Right lobe of liver (tissue), 6 donors: Measurements from ENCODE around the gene PRKN. TPM values are rescaled to one million over a fixed set of nuclear protein-coding genes. Genes with fewer than 3 reads are reported as not detected.
A peak's percentile ranks its signal among the peaks of the same experiment; 100 is the strongest.

ENCODE experiments used
- ATAC-seq, 4 donors: fragments of 200-7000 bp; cut with Tn5 transposase; one replicate each; pipeline ENCODE4 v1.9.1; 2020; ENCODE audit warnings: mild to moderate bottlenecking in 4 of 4, moderate library complexity in 4 of 4
- DNase-seq, 3 donors: peaks; one replicate each; pipeline ENCODE4 v3.0.0-alpha.2; 2020
- H3K27ac ChIP-seq, 3 donors: fragments of 200-600 bp; one replicate each; pipeline ENCODE4 v1.8.0; 2022
- H3K27me3 ChIP-seq, 2 donors: fragments of 200-600 bp; one replicate each; pipeline ENCODE4 v1.8.0; 2022
- H3K36me3 ChIP-seq, 4 donors: fragments of 200-600 bp; sonication (generic) in 1 of 4; one replicate each; pipeline versions ENCODE4 v1.5.1 to v1.8.0; 2017 to 2022; ENCODE audit warnings: control low read depth in 1 of 4
- H3K4me1 ChIP-seq, 4 donors: fragments of 200-600 bp; sonication (generic) in 1 of 4; one replicate each; pipeline versions ENCODE4 v1.5.1 to v1.8.0; 2017 to 2022; ENCODE audit warnings: control low read depth in 1 of 4
- H3K4me3 ChIP-seq, 3 donors: fragments of 200-600 bp; one replicate each; pipeline ENCODE4 v1.8.0; 2022
- H3K9me3 ChIP-seq, 4 donors: fragments of 200-600 bp; sonication (generic) in 1 of 4; one replicate each; pipeline versions ENCODE4 v1.5.1 to v1.8.0; 2017 to 2022; ENCODE audit warnings: control low read depth in 1 of 4
- POLR2A ChIP-seq: fragments of 450-650 bp; IDR thresholded peaks from one replicate; pipeline ENCODE4 v1.6.1; 2017; ENCODE audit warnings: antibody characterized with exemption, mild to moderate bottlenecking
- WGBS: methylation state at CpG from one replicate; pipeline ENCODE4 v1.1.6; 2018; ENCODE audit warnings: low coverage, low lambda C conversion rate; ENCODE audit not compliant: insufficient coverage; ENCODE audit errors: missing lambda C conversion rate; 5-methylcytosine and 5-hydroxymethylcytosine counted together
- intact Hi-C, 2 donors: fragments of 100-400 bp; cut with DNase I; formaldehyde crosslinking; loops; one replicate each; pipeline versions ENCODE4 v1.11.2 to v1.14.1; 2022
- total RNA-seq, 6 experiments: library from RNA; depleted of rRNA in 2 of 6; stranded (reverse); fragments of >200 nt in 2 of 6; fragmentation: NEBNext Ultra II Directional in 3 of 6; extraction: Animal tissue kit (Norgen Biotek cat#: 25700) in 3 of 6; gene quantifications; one replicate each; pipeline versions ENCODE4 v1.1.0 to v1.2.4, GENCODE V29; 2016 to 2023
- TF ChIP-seq, protein P1 (sequence below), 4 donors: fragments of 200-600 bp in 3 of 4; fragments of 450-650 bp in 1 of 4; IDR thresholded peaks; one replicate each; pipeline versions ENCODE4 v1.5.1 to v1.8.0; 2016 to 2022; ENCODE audit warnings: antibody characterized with exemption in 4 of 4, mild to moderate bottlenecking in 2 of 4
- donor health status: DM: no; HTN: yes; CAD: no.
- donor health status: DM: no; HTN: no; CAD: no.
- donor health status: DM: no; HTN: no; CAD: no.
- donor health status: DM: no; HTN: yes; CAD: no.
- donor health status: DM: no; HTN: yes; CAD: no.

PRKN gene
- total RNA-seq, 6 experiments from 2014 or later = 1.1 to 3.7 (median 2.2) TPM

- no peaks in the 10 kb centered on the region for H3K9me3 ChIP-seq
- H3K36me3 ChIP-seq = no peaks in the 10 kb centered on the region
- no peak for TF ChIP-seq POLR2A
- TF ChIP-seq, protein P1, sequence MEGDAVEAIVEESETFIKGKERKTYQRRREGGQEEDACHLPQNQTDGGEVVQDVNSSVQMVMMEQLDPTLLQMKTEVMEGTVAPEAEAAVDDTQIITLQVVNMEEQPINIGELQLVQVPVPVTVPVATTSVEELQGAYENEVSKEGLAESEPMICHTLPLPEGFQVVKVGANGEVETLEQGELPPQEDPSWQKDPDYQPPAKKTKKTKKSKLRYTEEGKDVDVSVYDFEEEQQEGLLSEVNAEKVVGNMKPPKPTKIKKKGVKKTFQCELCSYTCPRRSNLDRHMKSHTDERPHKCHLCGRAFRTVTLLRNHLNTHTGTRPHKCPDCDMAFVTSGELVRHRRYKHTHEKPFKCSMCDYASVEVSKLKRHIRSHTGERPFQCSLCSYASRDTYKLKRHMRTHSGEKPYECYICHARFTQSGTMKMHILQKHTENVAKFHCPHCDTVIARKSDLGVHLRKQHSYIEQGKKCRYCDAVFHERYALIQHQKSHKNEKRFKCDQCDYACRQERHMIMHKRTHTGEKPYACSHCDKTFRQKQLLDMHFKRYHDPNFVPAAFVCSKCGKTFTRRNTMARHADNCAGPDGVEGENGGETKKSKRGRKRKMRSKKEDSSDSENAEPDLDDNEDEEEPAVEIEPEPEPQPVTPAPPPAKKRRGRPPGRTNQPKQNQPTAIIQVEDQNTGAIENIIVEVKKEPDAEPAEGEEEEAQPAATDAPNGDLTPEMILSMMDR (IDR thresholded peaks at IDR 0.05) = peak; percentile 65 to 74 (median 72)
- no peak for DNase-seq
- H3K27me3 ChIP-seq = no peaks in the 10 kb centered on the region
- H3K4me3 ChIP-seq = no peak overlapping the region
- no peaks in the 10 kb centered on the region for H3K4me1 ChIP-seq
- WGBS = 10% methylated on average over 7 of the region's 7 CpGs
- intact Hi-C loops = loop anchor here in 1 of 2 donors (10.0 kb wide), 1 partner anchor 276 kb away; no protein-coding TSS in a partner anchor
- H3K27ac ChIP-seq = no peak overlapping the region
- ATAC-seq = peak; percentile 77 to 89 (median 86)
Measured at GRCh38 chr6:161418463-161418945, 1309.1 kb downstream of the PRKN start.

- Histone ChIP-seq H3K9me3 (no peaks in the 10 kb centered on the region), H3K36me3 (no peaks in the 10 kb centered on the region), H3K4me1 (no peaks in the 10 kb centered on the region), H3K27ac (no peak overlapping the region), H3K27me3 (no peaks in the 10 kb centered on the region), H3K4me3 (no peak overlapping the region)
- peak in 1 of 4 donors; percentile 27 for ATAC-seq
- WGBS = 37% methylated on average over 6 of the region's 8 CpGs
- intact Hi-C loops = loop anchor here in 1 of 2 donors (10.0 kb wide), 1 partner anchor 277 kb away; no protein-coding TSS in a partner anchor
- TF ChIP-seq, protein P1 (IDR thresholded peaks at IDR 0.05) = no peak
- TF ChIP-seq POLR2A = no peak
- no peak for DNase-seq
Measured at GRCh38 chr6:161417717-161418462, 1309.7 kb downstream of the PRKN start.

- no peak overlapping the region for H3K27ac ChIP-seq
- H3K9me3 ChIP-seq = no peaks in the 10 kb centered on the region
- no peak overlapping the region for H3K4me3 ChIP-seq
- 71% methylated on average over 7 of the region's 17 CpGs for WGBS
- H3K27me3 ChIP-seq = no peaks in the 10 kb centered on the region
- intact Hi-C loops = loop anchor here in 1 of 2 donors (10.0 kb wide), 1 partner anchor 279 kb away; no protein-coding TSS in a partner anchor
- DNase-seq (no peak), ATAC-seq (no peak)
- no peaks in the 10 kb centered on the region for H3K36me3 ChIP-seq
- no peaks in the 10 kb centered on the region for H3K4me1 ChIP-seq
- TF ChIP-seq, protein P1 (IDR thresholded peaks at IDR 0.05) = no peak
- TF ChIP-seq POLR2A = no peak
Measured at GRCh38 chr6:161415302-161415855, 1312.2 kb downstream of the PRKN start.

- no peaks in the 10 kb centered on the region for H3K4me1 ChIP-seq
- intact Hi-C loops = loop anchor here in 1 of 2 donors (10.0 kb wide), 1 partner anchor 280 kb away; no protein-coding TSS in a partner anchor
- WGBS = 81% methylated on average over 9 of the region's 9 CpGs
- DNase-seq (no peak), ATAC-seq (no peak)
- H3K9me3 ChIP-seq = no peaks in the 10 kb centered on the region
- H3K4me3 ChIP-seq = no peak overlapping the region
- TF ChIP-seq, protein P1 (IDR thresholded peaks at IDR 0.05) = no peak
- no peak for TF ChIP-seq POLR2A
- H3K27ac ChIP-seq = no peak overlapping the region
- no peaks in the 10 kb centered on the region for H3K36me3 ChIP-seq
- no peaks in the 10 kb centered on the region for H3K27me3 ChIP-seq
Measured at GRCh38 chr6:161414707-161415106, 1312.9 kb downstream of the PRKN start.
